ENCODE measurements around the gene TRAPPC5. TPM values are rescaled to one million over a fixed set of nuclear protein-coding genes. Genes with fewer than 3 reads are reported as not detected.

Gene TRAPPC5
- total and polyA plus RNA-seq, 9 donors = 29.4 to 88.8 (median 41.6) TPM

GRCh38 chr19:7685546-7686445 lies 5.2 kb downstream of the TRAPPC5 start:
- no peak for DNase-seq
- Histone ChIP-seq H3K9me3 (replicated peaks; ENCODE audit: control insufficient read depth, low read depth, low read length) (no peaks in the 10 kb centered on the region), H3K4me3 (ENCODE audit: low read length) (no peak overlapping the region), H3K4me1 (ENCODE audit: control insufficient read depth, insufficient read depth, low read length) (peaks cover 8% of the 10 kb centered on the region), H3K27ac (ENCODE audit: low read length) (no peak overlapping the region), H3K27me3 (ENCODE audit: control insufficient read depth, insufficient read depth, low read length) (no peaks in the 10 kb centered on the region), H3K36me3 (ENCODE audit: control insufficient read depth, insufficient read depth, low read length) (peaks cover 16% of the 10 kb centered on the region)
- 35% methylated on average over 19 of the region's 19 CpGs for WGBS (ENCODE audit: insufficient coverage)

GRCh38 chr19:7687177-7687576 lies 6.5 kb downstream of the TRAPPC5 start:
- no peak for DNase-seq
- no peak overlapping the region for H3K4me3 ChIP-seq (ENCODE audit: low read length)
- no peaks in the 10 kb centered on the region for H3K9me3 ChIP-seq (replicated peaks; ENCODE audit: control insufficient read depth, low read depth, low read length)
- 79% methylated on average over 12 of the region's 12 CpGs for WGBS (ENCODE audit: insufficient coverage)
- no peaks in the 10 kb centered on the region for H3K4me1 ChIP-seq (ENCODE audit: control insufficient read depth, insufficient read depth, low read length)
- no peak overlapping the region for H3K27ac ChIP-seq (ENCODE audit: low read length)
- no peaks in the 10 kb centered on the region for H3K27me3 ChIP-seq (ENCODE audit: control insufficient read depth, insufficient read depth, low read length)
- peaks cover 16% of the 10 kb centered on the region for H3K36me3 ChIP-seq (ENCODE audit: control insufficient read depth, insufficient read depth, low read length)

GRCh38 chr19:7689165-7689564 lies 8.5 kb downstream of the TRAPPC5 start:
- Histone ChIP-seq H3K4me3 (ENCODE audit: low read length) (no peak overlapping the region), H3K9me3 (replicated peaks; ENCODE audit: control insufficient read depth, low read depth, low read length) (no peaks in the 10 kb centered on the region), H3K27me3 (ENCODE audit: control insufficient read depth, insufficient read depth, low read length) (no peaks in the 10 kb centered on the region), H3K4me1 (ENCODE audit: control insufficient read depth, insufficient read depth, low read length) (no peaks in the 10 kb centered on the region), H3K27ac (ENCODE audit: low read length) (no peak overlapping the region), H3K36me3 (ENCODE audit: control insufficient read depth, insufficient read depth, low read length) (no peaks in the 10 kb centered on the region)
- 28% methylated on average over 20 of the region's 23 CpGs for WGBS (ENCODE audit: insufficient coverage)
- DNase-seq = no peak

GRCh38 chr19:7690779-7691258 lies 10.2 kb downstream of the TRAPPC5 start:
- Histone ChIP-seq H3K4me3 (ENCODE audit: low read length) (no peak overlapping the region), H3K9me3 (replicated peaks; ENCODE audit: control insufficient read depth, low read depth, low read length) (no peaks in the 10 kb centered on the region), H3K27me3 (ENCODE audit: control insufficient read depth, insufficient read depth, low read length) (no peaks in the 10 kb centered on the region), H3K27ac (ENCODE audit: low read length) (no peak overlapping the region), H3K36me3 (ENCODE audit: control insufficient read depth, insufficient read depth, low read length) (no peaks in the 10 kb centered on the region), H3K4me1 (ENCODE audit: control insufficient read depth, insufficient read depth, low read length) (no peaks in the 10 kb centered on the region)
- WGBS (ENCODE audit: insufficient coverage) = 87% methylated on average over 8 of the region's 8 CpGs
- no peak for DNase-seq

DNA sequence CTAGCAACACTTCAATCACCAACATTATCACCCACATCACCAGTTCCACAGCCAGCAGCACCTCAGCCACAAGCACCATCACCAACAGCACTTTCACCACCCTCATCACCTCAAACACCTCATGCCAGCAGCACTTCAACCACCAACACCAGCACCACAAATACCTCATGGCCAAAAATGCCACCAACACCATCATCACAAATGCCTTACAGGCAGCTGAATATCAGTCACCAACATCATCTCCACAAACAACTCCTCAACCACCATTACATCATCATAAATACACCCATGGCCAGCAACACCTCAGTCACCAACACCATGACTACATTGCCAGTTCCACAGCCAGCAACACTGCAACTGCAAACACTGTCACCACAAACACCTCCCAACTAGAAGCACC lies 10.9 kb downstream of the TRAPPC5 start:
- H3K4me1 ChIP-seq (ENCODE audit: control insufficient read depth, insufficient read depth, low read length) = no peaks in the 10 kb centered on the region
- no peak for DNase-seq
- H3K4me3 ChIP-seq (ENCODE audit: low read length) = no peak overlapping the region
- H3K27ac ChIP-seq (ENCODE audit: low read length) = no peak overlapping the region
- H3K36me3 ChIP-seq (ENCODE audit: control insufficient read depth, insufficient read depth, low read length) = no peaks in the 10 kb centered on the region
- no peaks in the 10 kb centered on the region for H3K27me3 ChIP-seq (ENCODE audit: control insufficient read depth, insufficient read depth, low read length)
- no peaks in the 10 kb centered on the region for H3K9me3 ChIP-seq (replicated peaks; ENCODE audit: control insufficient read depth, low read depth, low read length)

- no peaks in the 10 kb centered on the region for H3K9me3 ChIP-seq (replicated peaks; ENCODE audit: control insufficient read depth, low read depth, low read length)
- 89% methylated on average over 13 of the region's 13 CpGs for WGBS (ENCODE audit: insufficient coverage)
- no peaks in the 10 kb centered on the region for H3K36me3 ChIP-seq (ENCODE audit: control insufficient read depth, insufficient read depth, low read length)
- no peaks in the 10 kb centered on the region for H3K4me1 ChIP-seq (ENCODE audit: control insufficient read depth, insufficient read depth, low read length)
- no peak overlapping the region for H3K4me3 ChIP-seq (ENCODE audit: low read length)
- peaks cover 3% of the 10 kb centered on the region for H3K27me3 ChIP-seq (ENCODE audit: control insufficient read depth, insufficient read depth, low read length)
- DNase-seq = no peak
- H3K27ac ChIP-seq (ENCODE audit: low read length) = no peak overlapping the region
Observed at GRCh38 chr19:7692417-7693088, 11.9 kb downstream of the TRAPPC5 start.

DNA sequence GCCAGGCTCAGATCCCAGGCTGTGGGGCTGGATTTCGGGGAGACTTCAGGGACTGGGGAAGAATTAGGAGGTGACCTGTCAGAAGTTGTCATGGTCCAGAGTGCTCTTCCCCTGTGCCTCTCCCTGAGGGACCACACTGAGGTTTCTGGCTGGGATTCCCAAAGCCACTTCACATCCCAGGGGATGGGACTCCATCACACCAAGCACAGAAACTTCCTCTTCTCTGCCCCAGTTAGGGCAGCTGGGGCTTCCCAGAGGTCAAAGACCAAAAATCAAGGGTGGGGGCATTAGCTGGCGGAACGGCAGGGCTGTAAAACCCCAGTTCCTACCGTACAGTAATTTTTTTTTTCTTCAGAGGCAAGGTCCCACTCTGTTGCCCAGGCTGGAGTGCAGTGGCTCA lies 13.9 kb downstream of the TRAPPC5 start:
- no peak overlapping the region for H3K4me3 ChIP-seq (ENCODE audit: low read length)
- peaks cover 6% of the 10 kb centered on the region for H3K27me3 ChIP-seq (ENCODE audit: control insufficient read depth, insufficient read depth, low read length)
- DNase-seq = no peak
- no peaks in the 10 kb centered on the region for H3K36me3 ChIP-seq (ENCODE audit: control insufficient read depth, insufficient read depth, low read length)
- no peak overlapping the region for H3K27ac ChIP-seq (ENCODE audit: low read length)
- H3K9me3 ChIP-seq (replicated peaks; ENCODE audit: control insufficient read depth, low read depth, low read length) = no peaks in the 10 kb centered on the region
- WGBS (ENCODE audit: insufficient coverage) = 67% methylated on average over 1 of the region's 4 CpGs
- no peaks in the 10 kb centered on the region for H3K4me1 ChIP-seq (ENCODE audit: control insufficient read depth, insufficient read depth, low read length)

DNA sequence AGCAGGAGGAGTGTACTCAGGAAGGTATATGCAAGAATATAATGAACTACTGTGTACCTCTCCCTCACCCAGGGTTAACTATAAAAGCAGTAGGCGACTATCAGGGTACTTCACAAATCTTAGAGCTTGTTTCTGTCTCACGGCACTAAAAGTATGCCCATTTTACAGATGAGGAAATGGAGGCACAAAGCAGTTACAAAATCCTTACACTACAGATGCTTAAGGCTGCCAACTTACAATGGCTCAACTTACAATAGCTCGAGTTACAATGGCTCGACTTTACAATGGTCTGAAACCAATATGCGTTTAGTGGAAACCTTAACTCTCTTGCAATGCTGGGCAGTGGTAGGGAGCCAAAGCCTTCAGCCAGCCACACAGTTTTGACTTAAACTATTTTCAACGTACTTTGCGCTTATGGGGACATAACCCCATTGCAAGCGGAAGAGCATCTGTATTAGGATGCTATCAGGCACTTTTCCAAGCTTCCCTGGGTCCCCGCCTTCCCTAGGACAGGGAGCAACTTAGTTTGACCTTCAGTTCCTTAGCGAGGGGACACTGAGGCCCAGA lies 17.2 kb downstream of the TRAPPC5 start:
- 76% methylated on average over 9 of the region's 10 CpGs for whole genome bisulfite sequencing (ENCODE audit: insufficient coverage)
- no peaks in the 10 kb centered on the region for H3K36me3 ChIP-seq (ENCODE audit: control insufficient read depth, insufficient read depth, low read length)
- peaks cover 8% of the 10 kb centered on the region for H3K27me3 ChIP-seq (ENCODE audit: control insufficient read depth, insufficient read depth, low read length)
- H3K4me1 ChIP-seq (ENCODE audit: control insufficient read depth, insufficient read depth, low read length) = no peaks in the 10 kb centered on the region
- DNase-seq = no peak
- H3K4me3 ChIP-seq (ENCODE audit: low read length) = no peak overlapping the region
- H3K9me3 ChIP-seq (replicated peaks; ENCODE audit: control insufficient read depth, low read depth, low read length) = no peaks in the 10 kb centered on the region
- no peak overlapping the region for H3K27ac ChIP-seq (ENCODE audit: low read length)

GRCh38 chr19:7698583-7698982 lies 17.9 kb downstream of the TRAPPC5 start:
- no peaks in the 10 kb centered on the region for H3K9me3 ChIP-seq (replicated peaks; ENCODE audit: control insufficient read depth, low read depth, low read length)
- no peak overlapping the region for H3K4me3 ChIP-seq (ENCODE audit: low read length)
- 17% methylated on average over 10 of the region's 11 CpGs for WGBS (ENCODE audit: insufficient coverage)
- no peaks in the 10 kb centered on the region for H3K4me1 ChIP-seq (ENCODE audit: control insufficient read depth, insufficient read depth, low read length)
- no peaks in the 10 kb centered on the region for H3K36me3 ChIP-seq (ENCODE audit: control insufficient read depth, insufficient read depth, low read length)
- DNase-seq = no peak
- H3K27me3 ChIP-seq (ENCODE audit: control insufficient read depth, insufficient read depth, low read length) = peaks cover 8% of the 10 kb centered on the region
- H3K27ac ChIP-seq (ENCODE audit: low read length) = no peak overlapping the region

GRCh38 chr19:7699003-7699402 lies 18.4 kb downstream of the TRAPPC5 start:
- H3K9me3 ChIP-seq (replicated peaks; ENCODE audit: control insufficient read depth, low read depth, low read length) = no peaks in the 10 kb centered on the region
- no peaks in the 10 kb centered on the region for H3K36me3 ChIP-seq (ENCODE audit: control insufficient read depth, insufficient read depth, low read length)
- DNase-seq = no peak
- peaks cover 8% of the 10 kb centered on the region for H3K27me3 ChIP-seq (ENCODE audit: control insufficient read depth, insufficient read depth, low read length)
- no peak overlapping the region for H3K4me3 ChIP-seq (ENCODE audit: low read length)
- H3K4me1 ChIP-seq (ENCODE audit: control insufficient read depth, insufficient read depth, low read length) = no peaks in the 10 kb centered on the region
- WGBS (ENCODE audit: insufficient coverage) = 23% methylated on average over 2 of the region's 2 CpGs
- no peak overlapping the region for H3K27ac ChIP-seq (ENCODE audit: low read length)

Data from muscle of leg (tissue), 11 donors.